ENCODE measurements around the gene MAPKAPK2. TPM values are rescaled to one million over a fixed set of nuclear protein-coding genes. Genes with fewer than 3 reads are reported as not detected.

Gene MAPKAPK2
- polyA plus RNA-seq, 1 of the 3 experiments (the other 2 are of a cell fraction) = 46.8 TPM

GRCh38 chr1:206713910-206714312 is 29.2 kb downstream of the MAPKAPK2 start:
- no peaks in the 10 kb centered on the region for H3K36me3 ChIP-seq (replicated peaks in 1 of 2; ENCODE audit: control insufficient read depth in 1 of 2, insufficient read depth in 2 of 2, low read length in 1 of 2)
- CTCF ChIA-PET = interaction anchor here (1.0 to 6.7 kb wide), 4 partner anchors 12 to 269 kb away, joined by 3 to 64 read pairs (median 5); no protein-coding TSS in a partner anchor
- H3K9me3 ChIP-seq = no peaks in the 10 kb centered on the region
- peaks cover 100% of the 10 kb centered on the region for H3K79me2 ChIP-seq (ENCODE audit: insufficient read depth)
- POLR2A ChIA-PET = no interaction called here
- no peak overlapping the region for H3K4me3 ChIP-seq (ENCODE audit: low read depth in 2 of 2, low read length in 1 of 2)
- no peak overlapping the region for H2AFZ ChIP-seq (ENCODE audit: low read depth)
- no peaks in the 10 kb centered on the region for H3K27me3 ChIP-seq (ENCODE audit: insufficient read depth)
- DNase-seq = no peak
- H3K4me2 ChIP-seq = peak overlapping the region; percentile 43
- H3K4me1 ChIP-seq (ENCODE audit: control insufficient read depth in 1 of 2, insufficient read depth in 2 of 2, low read depth in 1 of 2, low read length in 1 of 2) = peaks cover 11 to 16% of the 10 kb centered on the region in 2 experiments; a peak in 3 of 4 replicates
- H3K9me2 ChIP-seq = no peaks in the 10 kb centered on the region
- no peak overlapping the region for H3K9ac ChIP-seq
- peaks cover 100% of the 10 kb centered on the region for H4K20me1 ChIP-seq (ENCODE audit: insufficient read depth)
- peak overlapping the region in 1 of 2 experiments; percentile 48; a peak in 1 of 4 replicates for H3K27ac ChIP-seq (ENCODE audit: low read depth in 2 of 2, low read length in 1 of 2)
- 0 out of 2 replicates have a peak, but pooled peaks have one; percentile 8 for TF ChIP-seq RCOR1 (IDR thresholded peaks at IDR 0.05; ENCODE audit: low read length)
- TF ChIP-seq TAF1 (IDR thresholded peaks at IDR 0.05; ENCODE audit: borderline replicate concordance, low read depth, low read length) = no peak
- WGBS (ENCODE audit: low lambda C conversion rate) = 42% methylated on average over 6 of the region's 6 CpGs
- H3F3A ChIP-seq (replicated peaks; ENCODE audit: insufficient read depth) = no peaks in the 10 kb centered on the region

GRCh38 chr1:206714331-206715058 is 29.8 kb downstream of the MAPKAPK2 start:
- Histone ChIP-seq H3K79me2 (ENCODE audit: insufficient read depth) (peaks cover 100% of the 10 kb centered on the region), H4K20me1 (ENCODE audit: insufficient read depth) (peaks cover 100% of the 10 kb centered on the region), H3K27me3 (ENCODE audit: insufficient read depth) (no peaks in the 10 kb centered on the region), H3K4me2 (peak overlapping the region; percentile 43), H3F3A (replicated peaks; ENCODE audit: insufficient read depth) (no peaks in the 10 kb centered on the region), H3K9me2 (no peaks in the 10 kb centered on the region), H2AFZ (ENCODE audit: low read depth) (no peak overlapping the region), H3K9ac (no peak overlapping the region), H3K4me1 (ENCODE audit: control insufficient read depth in 1 of 2, insufficient read depth in 2 of 2, low read depth in 1 of 2, low read length in 1 of 2) (peaks cover 11 to 16% of the 10 kb centered on the region in 2 experiments; a peak in 3 of 4 replicates), H3K4me3 (ENCODE audit: low read depth in 2 of 2, low read length in 1 of 2) (no peak overlapping the region), H3K27ac (ENCODE audit: low read depth in 2 of 2, low read length in 1 of 2) (peak overlapping the region in 1 of 2 experiments; percentile 48; a peak in 1 of 4 replicates), H3K9me3 (no peaks in the 10 kb centered on the region), H3K36me3 (replicated peaks in 1 of 2; ENCODE audit: control insufficient read depth in 1 of 2, insufficient read depth in 2 of 2, low read length in 1 of 2) (no peaks in the 10 kb centered on the region)
- 59% methylated on average over 9 of the region's 9 CpGs for WGBS (ENCODE audit: low lambda C conversion rate)
- no peak for DNase-seq
- ChIA-PET CTCF (interaction anchor here (1.0 to 6.7 kb wide), 5 partner anchors 11 to 268 kb away, joined by 3 to 64 read pairs (median 6); no protein-coding TSS in a partner anchor), POLR2A (no interaction called here)
- TF ChIP-seq YY1 (IDR thresholded peaks at IDR 0.05; ENCODE audit: low read depth) (no peak), NRF1 (IDR thresholded peaks at IDR 0.05; ENCODE audit: low read depth, low read length) (no peak), RFX5 (IDR thresholded peaks at IDR 0.05; ENCODE audit: low read length) (no peak), REST (IDR thresholded peaks at IDR 0.05; ENCODE audit: low read depth, low read length) (no peak), FOXM1 (IDR thresholded peaks at IDR 0.05; ENCODE audit: low read depth) (no peak), ELF1 (IDR thresholded peaks at IDR 0.05) (no peak), FOSL2 (IDR thresholded peaks at IDR 0.05; ENCODE audit: borderline replicate concordance, low read depth) (no peak), EP300 (IDR thresholded peaks at IDR 0.05; ENCODE audit: borderline replicate concordance in 1 of 2, low read depth in 1 of 2, low read length in 1 of 2) (no peak), NFIC (IDR thresholded peaks at IDR 0.05; ENCODE audit: borderline replicate concordance) (no peak), CHD2 (IDR thresholded peaks at IDR 0.05; ENCODE audit: low read length, partially characterized antibody) (no peak), USF2 (IDR thresholded peaks at IDR 0.05; ENCODE audit: borderline replicate concordance, low read depth, low read length) (no peak), TAF1 (IDR thresholded peaks at IDR 0.05; ENCODE audit: borderline replicate concordance, low read depth, low read length) (no peak), GATA2 (CRISPR knock-in tag; IDR thresholded peaks at IDR 0.05) (no peak), RCOR1 (IDR thresholded peaks at IDR 0.05; ENCODE audit: low read length) (no peak)
- TF ChIP-seq, protein P1, sequence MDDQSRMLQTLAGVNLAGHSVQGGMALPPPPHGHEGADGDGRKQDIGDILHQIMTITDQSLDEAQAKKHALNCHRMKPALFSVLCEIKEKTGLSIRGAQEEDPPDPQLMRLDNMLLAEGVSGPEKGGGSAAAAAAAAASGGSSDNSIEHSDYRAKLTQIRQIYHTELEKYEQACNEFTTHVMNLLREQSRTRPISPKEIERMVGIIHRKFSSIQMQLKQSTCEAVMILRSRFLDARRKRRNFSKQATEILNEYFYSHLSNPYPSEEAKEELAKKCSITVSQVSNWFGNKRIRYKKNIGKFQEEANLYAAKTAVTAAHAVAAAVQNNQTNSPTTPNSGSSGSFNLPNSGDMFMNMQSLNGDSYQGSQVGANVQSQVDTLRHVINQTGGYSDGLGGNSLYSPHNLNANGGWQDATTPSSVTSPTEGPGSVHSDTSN (IDR thresholded peaks at IDR 0.05) = no peak
- TF ChIP-seq, protein P2, sequence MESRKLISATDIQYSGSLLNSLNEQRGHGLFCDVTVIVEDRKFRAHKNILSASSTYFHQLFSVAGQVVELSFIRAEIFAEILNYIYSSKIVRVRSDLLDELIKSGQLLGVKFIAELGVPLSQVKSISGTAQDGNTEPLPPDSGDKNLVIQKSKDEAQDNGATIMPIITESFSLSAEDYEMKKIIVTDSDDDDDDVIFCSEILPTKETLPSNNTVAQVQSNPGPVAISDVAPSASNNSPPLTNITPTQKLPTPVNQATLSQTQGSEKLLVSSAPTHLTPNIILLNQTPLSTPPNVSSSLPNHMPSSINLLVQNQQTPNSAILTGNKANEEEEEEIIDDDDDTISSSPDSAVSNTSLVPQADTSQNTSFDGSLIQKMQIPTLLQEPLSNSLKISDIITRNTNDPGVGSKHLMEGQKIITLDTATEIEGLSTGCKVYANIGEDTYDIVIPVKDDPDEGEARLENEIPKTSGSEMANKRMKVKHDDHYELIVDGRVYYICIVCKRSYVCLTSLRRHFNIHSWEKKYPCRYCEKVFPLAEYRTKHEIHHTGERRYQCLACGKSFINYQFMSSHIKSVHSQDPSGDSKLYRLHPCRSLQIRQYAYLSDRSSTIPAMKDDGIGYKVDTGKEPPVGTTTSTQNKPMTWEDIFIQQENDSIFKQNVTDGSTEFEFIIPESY (IDR thresholded peaks at IDR 0.05; ENCODE audit: borderline replicate concordance, low read depth) = no peak
- TF ChIP-seq, protein P3, sequence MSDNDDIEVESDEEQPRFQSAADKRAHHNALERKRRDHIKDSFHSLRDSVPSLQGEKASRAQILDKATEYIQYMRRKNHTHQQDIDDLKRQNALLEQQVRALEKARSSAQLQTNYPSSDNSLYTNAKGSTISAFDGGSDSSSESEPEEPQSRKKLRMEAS (IDR thresholded peaks at IDR 0.05; ENCODE audit: low read depth) = no peak

All from SK-N-SH (cell line).